ENCODE measurements around the gene GNAT2.

Gene GNAT2

GRCh38 chr1:109557520-109557919 is 61.9 kb downstream of the GNAT2 start:
- DNase-seq (ENCODE audit: low read depth), result no peak

GRCh38 chr1:109556563-109556962 is 62.9 kb downstream of the GNAT2 start:
- no peak for DNase-seq (ENCODE audit: low read depth)
